Gastroesophageal sphincter (tissue), 4 donors: ENCODE measurements around the gene SASH1. TPM values are rescaled to one million over a fixed set of nuclear protein-coding genes. Genes with fewer than 3 reads are reported as not detected.
A peak's percentile ranks its signal among the peaks of the same experiment; 100 is the strongest.

Experiments used
- ATAC-seq: fragments of 150-250 bp; one replicate; pipeline ENCODE4 v1.9.1; 2016; ENCODE audit warnings: mild to moderate bottlenecking, moderate library complexity
- H3K27ac ChIP-seq, 4 donors: fragments of 200-600 bp; sonication (generic) in 3 of 4; 1 replicate in 3 of 4; 2 replicates in 1 of 4; pipeline ENCODE4 v1.5.1; 2016 to 2019
- H3K27me3 ChIP-seq: fragments of 200-600 bp; sonication (generic); one replicate; pipeline ENCODE4 v1.5.1; 2019
- H3K36me3 ChIP-seq, 2 donors: fragments of 200-600 bp; sonication (generic); one replicate each; pipeline ENCODE4 v1.5.1; 2019; ENCODE audit warnings: control low read depth in 1 of 2
- H3K4me1 ChIP-seq, 3 donors: fragments of 200-600 bp; sonication (generic); 1 replicate in 2 of 3; 2 replicates in 1 of 3; pipeline ENCODE4 v1.5.1; 2016 to 2019; ENCODE audit warnings: control low read depth in 2 of 3
- H3K4me3 ChIP-seq, 2 donors: fragments of 200-600 bp; sonication (generic); one replicate each; pipeline ENCODE4 v1.5.1; 2019; ENCODE audit warnings: mild to moderate bottlenecking in 1 of 2, moderate library complexity in 1 of 2
- H3K9me3 ChIP-seq, 3 donors: fragments of 200-600 bp; sonication (generic); one replicate each; pipeline ENCODE4 v1.5.1; 2017 to 2019; ENCODE audit warnings: control low read depth in 2 of 3
- CTCF ChIP-seq, 4 experiments: fragments of 200-600 bp in 2 of 4; fragments of 450-650 bp in 2 of 4; sonication (generic) in 1 of 4; IDR thresholded peaks; one replicate each; pipeline ENCODE4 v1.5.1; 2017 to 2019; ENCODE audit warnings: antibody characterized with exemption in 4 of 4, mild to moderate bottlenecking in 2 of 4, moderate library complexity in 2 of 4
- EP300 ChIP-seq: sonication (generic); formaldehyde crosslinking; IDR thresholded peaks from one replicate; pipeline ENCODE4 v1.6.1; 2017; ENCODE audit warnings: antibody characterized with exemption, mild to moderate bottlenecking
- POLR2A ChIP-seq, 2 donors: fragments of 450-650 bp; IDR thresholded peaks; one replicate each; pipeline ENCODE4 v1.6.1; 2017; ENCODE audit warnings: antibody characterized with exemption in 2 of 2, mild to moderate bottlenecking in 2 of 2, moderate library complexity in 1 of 2
- POLR2AphosphoS5 ChIP-seq: sonication (generic); formaldehyde crosslinking; IDR thresholded peaks from one replicate; pipeline ENCODE4 v1.6.1; 2017; ENCODE audit warnings: antibody characterized with exemption
- WGBS, 2 donors: methylation state at CpG; one replicate each; pipeline ENCODE4 v1.1.5; 2018; ENCODE audit warnings: low coverage in 1 of 2; 5-methylcytosine and 5-hydroxymethylcytosine counted together
- total RNA-seq, 4 donors: library from RNA; depleted of rRNA; stranded (reverse); fragments of >200 nt; gene quantifications; one replicate each; pipeline ENCODE4 v1.1.0, GENCODE V29; 2016

SASH1 gene
- total RNA-seq, 4 donors from 2014 or later = 48.9 to 78.9 (median 64.6) TPM

GRCh38 chr6:148406579-148407371 lies 64.1 kb downstream of the SASH1 start:
- Histone ChIP-seq H3K4me1 (peaks cover 0 to 35% (median 7%) of the 10 kb centered on the region in 3 donors), H3K4me3 (no peak overlapping the region), H3K27ac (peak overlapping the region; percentile 63 to 72 (median 71)), H3K27me3 (no peaks in the 10 kb centered on the region), H3K9me3 (no peaks in the 10 kb centered on the region), H3K36me3 (no peaks in the 10 kb centered on the region)
- 58 to 69% methylated on average over 6 of the region's 6 CpGs for WGBS, 2 donors
- no peak for TF ChIP-seq POLR2AphosphoS5
- TF ChIP-seq CTCF (IDR thresholded peaks at IDR 0.05) = no peak
- TF ChIP-seq EP300 = no peak
- TF ChIP-seq POLR2A (IDR thresholded peaks at IDR 0.05) = no peak
- peak; percentile 7 for ATAC-seq

GRCh38 chr6:148407372-148407771 lies 64.7 kb downstream of the SASH1 start:
- ATAC-seq = peak; percentile 94
- WGBS, 2 donors = 10 to 79% methylated on average over 1 to 7 of the region's 7 CpGs
- H3K9me3 ChIP-seq = no peaks in the 10 kb centered on the region
- H3K27ac ChIP-seq = peak overlapping the region; percentile 63 to 72 (median 71)
- H3K27me3 ChIP-seq = no peaks in the 10 kb centered on the region
- H3K4me1 ChIP-seq = peaks cover 0 to 35% (median 7%) of the 10 kb centered on the region in 3 donors
- TF ChIP-seq POLR2A (IDR thresholded peaks at IDR 0.05) (no peak), POLR2AphosphoS5 (peak; percentile 90)
- H3K36me3 ChIP-seq = no peaks in the 10 kb centered on the region
- no peak overlapping the region for H3K4me3 ChIP-seq

- H3K36me3 ChIP-seq = no peaks in the 10 kb centered on the region
- H3K27ac ChIP-seq = no peak overlapping the region
- H3K27me3 ChIP-seq = no peaks in the 10 kb centered on the region
- no peaks in the 10 kb centered on the region for H3K9me3 ChIP-seq
- no peak for ATAC-seq
- TF ChIP-seq EP300 (no peak), POLR2A (IDR thresholded peaks at IDR 0.05) (no peak), CTCF (IDR thresholded peaks at IDR 0.05) (no peak), POLR2AphosphoS5 (no peak)
- 93 to 94% methylated on average over 9 to 11 of the region's 12 CpGs for WGBS, 2 donors
- H3K4me3 ChIP-seq = no peak overlapping the region
- peaks cover 0 to 28% (median 15%) of the 10 kb centered on the region in 3 donors for H3K4me1 ChIP-seq
Observed at GRCh38 chr6:148413321-148414091, 70.9 kb downstream of the SASH1 start.

GRCh38 chr6:148414092-148414489 lies 71.5 kb downstream of the SASH1 start:
- ATAC-seq = no peak
- 93% methylated on average over 3 of the region's 3 CpGs for WGBS, 2 donors
- Histone ChIP-seq H3K4me1 (peaks cover 0 to 28% (median 15%) of the 10 kb centered on the region in 3 donors), H3K9me3 (no peaks in the 10 kb centered on the region), H3K27me3 (no peaks in the 10 kb centered on the region), H3K27ac (no peak overlapping the region), H3K36me3 (no peaks in the 10 kb centered on the region), H3K4me3 (no peak overlapping the region)
- TF ChIP-seq POLR2A (IDR thresholded peaks at IDR 0.05) = no peak
- TF ChIP-seq POLR2AphosphoS5 = no peak
- TF ChIP-seq EP300 = no peak
- no peak for TF ChIP-seq CTCF (IDR thresholded peaks at IDR 0.05)

- H3K4me3 ChIP-seq = no peak overlapping the region
- no peak overlapping the region for H3K27ac ChIP-seq
- no peaks in the 10 kb centered on the region for H3K36me3 ChIP-seq
- TF ChIP-seq POLR2AphosphoS5 (no peak), POLR2A (IDR thresholded peaks at IDR 0.05) (no peak), CTCF (IDR thresholded peaks at IDR 0.05) (no peak), EP300 (no peak)
- no peaks in the 10 kb centered on the region for H3K27me3 ChIP-seq
- peak; percentile 69 for ATAC-seq
- WGBS, 2 donors = 0 to 40% methylated on average over 1 to 2 of the region's 3 CpGs
- H3K4me1 ChIP-seq = peaks cover 0 to 28% (median 15%) of the 10 kb centered on the region in 3 donors
- H3K9me3 ChIP-seq = no peaks in the 10 kb centered on the region
Observed at GRCh38 chr6:148414836-148415235, 72.2 kb downstream of the SASH1 start.
